ENCODE measurements around the gene SUCNR1. TPM values are rescaled to one million over a fixed set of nuclear protein-coding genes. Genes with fewer than 3 reads are reported as not detected.
A peak's percentile ranks its signal among the peaks of the same experiment; 100 is the strongest.
"Not testable (repeated sequence)": the region's sequence is repeated elsewhere in the genome, so short reads cannot be mapped to it uniquely, and the experiment has no call there.

The SUCNR1 gene
- total RNA-seq = 0.69 TPM

DNA sequence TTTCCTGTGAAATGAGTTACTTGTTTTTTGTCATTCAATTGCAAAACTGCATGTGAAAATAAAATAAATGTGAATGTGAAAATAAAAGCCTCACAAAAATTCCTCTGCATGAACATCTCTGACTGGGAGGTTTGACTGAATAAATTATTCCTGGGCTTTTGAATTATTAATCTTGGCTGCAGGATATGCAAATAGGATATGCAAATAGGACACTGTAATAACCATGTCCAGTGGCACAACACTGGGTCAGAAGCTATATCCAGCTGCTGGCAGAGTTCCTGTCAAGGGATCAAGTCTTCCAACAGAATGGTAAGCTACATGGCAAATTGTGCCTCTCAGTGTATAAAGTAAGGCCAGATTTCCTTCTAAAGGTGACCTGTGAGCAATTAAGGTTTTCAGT lies at the start of gene SUCNR1:
Gene SUCNR1 (plus strand): TSS at position 246 of the 400 bp plus-strand sequence. CDS start 6,250 bp downstream, outside the sequence.
- no peak for DNase-seq (ENCODE audit: low spot score)

DNA sequence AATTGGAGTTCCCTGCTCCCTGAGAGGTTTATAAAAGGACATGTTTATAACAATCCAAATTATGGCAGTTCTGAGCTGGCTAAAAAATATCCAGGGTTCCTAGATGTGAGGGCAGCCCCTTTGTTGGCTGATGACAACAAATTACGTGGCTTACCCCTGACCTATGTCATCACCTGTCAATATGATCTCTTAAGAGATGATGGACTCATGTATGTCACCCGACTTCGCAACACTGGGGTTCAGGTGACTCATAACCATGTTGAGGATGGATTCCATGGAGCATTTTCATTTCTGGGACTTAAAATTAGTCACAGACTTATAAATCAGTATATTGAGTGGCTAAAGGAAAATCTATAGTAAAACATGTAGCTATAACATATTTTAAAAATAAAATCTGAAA lies 45.6 kb upstream of the SUCNR1 start:
- no peak for DNase-seq (ENCODE audit: low spot score)

DNA sequence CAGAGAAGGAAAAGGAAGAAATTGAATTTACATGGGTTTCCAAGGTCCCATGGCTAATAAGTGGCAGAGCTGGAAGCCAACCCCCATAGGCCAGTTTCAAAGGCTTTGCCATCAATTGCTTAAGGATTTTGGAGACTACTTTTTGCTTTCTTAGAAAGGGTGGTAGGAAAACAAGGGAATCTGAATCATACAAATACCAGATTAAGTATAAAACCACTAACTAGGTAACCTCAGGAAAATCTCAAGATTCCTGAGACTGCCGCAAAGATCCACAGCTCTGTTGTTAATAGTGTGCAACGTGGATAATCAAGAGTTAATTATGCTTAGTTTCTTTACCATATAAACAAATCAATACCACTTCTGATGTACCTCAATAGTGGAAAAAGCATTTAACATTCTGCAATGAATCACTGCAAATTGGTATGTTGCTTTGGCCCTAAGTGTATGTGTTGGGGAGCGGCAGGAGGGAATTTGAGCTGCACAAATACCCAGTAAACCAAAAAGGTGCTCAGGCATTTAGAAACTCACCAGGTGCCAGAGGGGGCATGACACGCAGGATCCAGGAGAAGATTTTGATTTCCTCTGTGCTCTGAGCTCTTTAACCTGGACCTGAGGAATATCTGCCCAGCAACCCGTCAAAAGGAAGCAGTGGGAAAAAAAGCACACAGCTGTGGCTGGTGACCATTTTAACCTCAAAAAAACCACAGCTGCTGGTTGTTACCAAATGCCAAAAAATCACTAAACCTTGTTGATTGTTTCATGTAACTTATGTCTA lies 37.5 kb upstream of the SUCNR1 start:
- no peak for DNase-seq (ENCODE audit: low spot score)

GRCh38 chr3:151837057-151837456 lies 36.4 kb upstream of the SUCNR1 start:
- DNase-seq (ENCODE audit: low spot score) = no peak

DNA sequence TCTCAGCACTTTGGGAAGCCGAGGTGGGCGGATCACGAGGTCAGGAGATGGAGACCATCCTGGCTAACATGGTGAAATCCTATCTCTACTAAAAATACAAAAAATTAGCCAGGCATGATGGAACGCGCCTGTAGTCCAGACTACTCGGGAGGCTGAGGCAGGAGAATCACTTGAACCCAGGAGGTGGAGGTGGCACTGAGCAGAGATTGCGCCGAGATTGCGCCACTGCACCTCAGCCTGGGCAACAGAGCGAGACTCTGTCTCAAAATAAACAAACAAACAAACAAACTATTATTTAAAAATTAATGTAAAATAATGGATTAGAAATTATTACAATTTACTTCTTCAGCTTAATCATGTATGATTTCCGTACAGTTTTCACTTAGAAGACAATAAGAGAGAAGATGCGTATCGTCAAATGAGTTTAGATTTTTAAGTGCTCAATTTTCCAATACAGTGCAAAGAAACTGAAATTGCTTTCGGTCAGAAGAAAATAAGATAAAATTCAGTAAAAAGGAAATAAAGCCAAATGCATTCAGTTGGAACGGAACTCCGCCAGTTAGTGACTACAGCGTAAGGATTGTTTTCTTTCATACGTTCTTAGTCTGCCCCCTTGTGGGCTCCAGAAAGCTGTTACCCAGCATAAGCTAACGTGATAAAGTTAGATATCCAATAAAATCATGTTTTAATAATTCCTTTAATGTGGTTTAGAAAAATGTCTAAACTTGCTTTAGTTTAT lies 34.7 kb upstream of the SUCNR1 start:
- peak; percentile 60 for DNase-seq (ENCODE audit: low spot score)

DNA sequence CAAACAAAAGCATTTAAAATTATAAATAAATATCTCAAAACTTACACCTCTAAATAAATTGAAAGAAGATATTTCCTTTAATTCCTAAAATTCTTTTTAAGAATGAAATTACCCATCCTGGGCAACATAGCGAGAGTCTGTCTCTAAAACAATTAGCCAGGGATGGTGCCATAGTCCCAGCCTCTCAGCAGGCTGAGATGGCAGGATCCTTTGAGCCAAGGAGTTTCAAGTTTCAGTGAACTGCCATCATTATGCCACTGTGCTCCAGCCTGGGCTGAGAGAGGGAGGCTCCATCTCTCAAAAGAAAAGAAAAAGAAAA lies 34.2 kb upstream of the SUCNR1 start:
- DNase-seq (ENCODE audit: low spot score) = no peak

DNA sequence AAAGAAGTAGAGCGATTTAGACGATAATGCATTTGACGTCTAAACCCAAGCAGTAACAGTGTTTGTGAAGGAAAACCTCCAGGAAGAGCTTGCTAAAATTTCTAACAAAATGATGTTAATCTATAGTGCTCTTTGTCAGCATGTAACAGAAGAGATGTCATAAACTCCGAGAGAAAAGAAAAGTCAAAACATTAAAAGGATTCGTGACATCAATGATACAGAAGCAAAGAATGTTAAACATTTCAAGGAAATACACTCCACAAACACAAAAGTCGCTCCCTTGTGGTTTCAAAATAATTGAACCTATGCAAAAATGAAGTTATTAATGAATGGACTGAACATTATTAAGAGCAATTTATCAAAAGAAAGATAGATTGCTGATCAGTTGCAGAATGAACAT lies 31.6 kb upstream of the SUCNR1 start:
- no peak for DNase-seq (ENCODE audit: low spot score)

GRCh38 chr3:151843275-151843674 lies 30.2 kb upstream of the SUCNR1 start:
- DNase-seq (ENCODE audit: low spot score) = no peak

DNA sequence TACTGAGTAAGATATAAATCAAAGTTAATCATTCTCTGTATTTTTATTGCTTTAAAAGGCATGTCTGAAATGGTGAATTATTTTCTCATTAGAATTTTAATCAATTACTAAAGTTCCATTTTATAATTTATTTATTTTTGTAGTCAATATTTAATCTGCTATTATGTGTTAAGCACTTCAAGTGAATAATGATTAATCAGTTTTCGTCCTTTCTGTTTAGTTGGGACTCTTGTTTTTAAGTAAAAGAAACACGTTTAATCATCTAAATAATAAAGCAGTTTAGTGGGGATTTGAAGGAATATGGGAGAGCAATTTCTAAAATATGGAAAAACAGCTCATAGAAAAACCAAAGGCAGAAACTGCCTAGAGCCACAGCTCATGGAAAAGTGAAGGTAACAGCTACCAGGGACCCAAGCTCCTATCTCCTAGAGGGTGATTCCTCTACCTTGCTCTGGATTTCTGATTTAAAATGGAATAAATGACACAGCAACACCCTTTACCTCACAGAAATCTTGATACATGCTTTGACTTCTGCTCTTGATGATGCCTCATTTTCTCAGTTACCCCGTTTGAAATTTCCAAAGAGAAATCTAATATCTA lies 28.0 kb upstream of the SUCNR1 start:
- DNase-seq (ENCODE audit: low spot score) = no peak

DNA sequence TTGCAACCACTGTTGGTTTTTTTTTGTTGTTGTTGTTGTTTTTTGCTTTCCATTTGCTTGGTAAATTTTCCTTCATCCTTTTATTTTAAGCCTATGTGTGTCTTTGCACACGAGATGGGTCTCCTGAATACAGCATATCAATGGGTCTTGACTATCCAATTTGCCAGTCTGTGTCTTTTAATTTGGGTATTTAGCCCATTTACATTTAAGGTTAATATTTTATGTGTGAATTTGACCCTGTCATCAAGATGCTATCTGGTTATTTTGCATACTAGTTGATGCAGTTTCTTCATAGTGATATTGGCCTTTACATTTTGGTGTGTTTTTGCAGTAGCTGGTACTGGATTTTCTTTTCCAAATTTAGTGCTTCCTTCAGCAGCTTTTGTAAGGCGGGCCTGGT lies 23.4 kb upstream of the SUCNR1 start:
- DNase-seq (ENCODE audit: low spot score) = not testable (repeated sequence)

GRCh38 chr3:151852074-151852811 lies 21.2 kb upstream of the SUCNR1 start:
- no peak for DNase-seq (ENCODE audit: low spot score)

DNA sequence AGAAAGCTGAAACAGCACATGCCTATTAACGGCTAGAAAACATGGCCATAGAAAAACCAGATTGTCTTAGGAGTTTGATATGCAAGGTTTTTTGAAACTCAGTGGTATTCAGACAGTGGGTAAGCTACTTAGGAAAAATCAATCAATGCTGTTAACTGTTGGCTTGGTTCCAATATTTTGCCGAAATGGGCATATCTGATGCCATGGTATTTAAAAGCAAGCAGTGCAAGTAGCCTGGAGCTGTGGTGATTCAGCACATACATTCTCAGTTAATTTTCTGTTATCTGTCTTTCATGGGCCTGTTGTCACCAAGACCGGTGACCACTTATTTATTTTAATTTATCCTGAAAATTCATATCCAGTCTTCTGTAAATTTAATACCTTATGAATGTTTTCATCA lies 17.3 kb upstream of the SUCNR1 start:
- DNase-seq (ENCODE audit: low spot score) = no peak

DNA sequence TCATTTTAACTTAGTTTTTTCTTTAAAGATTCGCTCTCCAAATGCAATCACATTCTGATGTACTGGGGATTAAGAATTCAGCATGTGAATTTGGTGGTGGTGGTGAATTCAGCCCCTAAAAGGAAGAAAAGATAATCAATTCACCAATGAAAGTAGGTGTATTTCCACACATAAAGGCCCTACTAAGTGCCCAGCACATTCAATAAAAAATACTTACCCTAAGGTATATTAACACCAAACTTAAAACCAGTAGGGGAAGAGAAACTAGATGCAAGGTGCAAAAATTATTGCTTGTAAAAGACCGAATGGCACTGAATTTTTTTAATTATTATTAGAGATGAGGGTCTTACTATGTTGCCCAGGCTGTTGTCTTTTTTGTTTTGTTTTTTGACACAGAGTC lies 16.8 kb upstream of the SUCNR1 start:
- DNase-seq (ENCODE audit: low spot score) = no peak

DNA sequence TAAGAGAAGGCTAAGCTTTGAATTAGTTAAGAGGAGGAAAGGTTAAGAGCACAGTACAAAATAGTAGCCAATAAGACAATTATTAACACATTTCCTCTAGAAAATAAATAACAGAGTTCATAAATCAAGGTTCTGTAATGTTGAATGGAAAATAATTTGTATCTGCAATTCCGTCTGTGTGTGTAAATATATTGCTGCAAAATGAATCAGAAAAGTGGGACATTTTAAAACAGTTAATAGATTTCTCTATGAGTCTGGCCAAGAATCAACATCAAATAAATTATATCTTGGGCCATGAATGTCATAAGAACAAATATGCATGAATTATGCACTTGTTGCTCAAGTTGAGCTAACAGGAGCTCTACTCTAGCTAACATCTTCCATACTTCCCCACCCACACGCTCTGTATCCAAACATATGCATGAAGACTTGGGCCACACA lies 14.2 kb upstream of the SUCNR1 start:
- DNase-seq (ENCODE audit: low spot score) = no peak

DNA sequence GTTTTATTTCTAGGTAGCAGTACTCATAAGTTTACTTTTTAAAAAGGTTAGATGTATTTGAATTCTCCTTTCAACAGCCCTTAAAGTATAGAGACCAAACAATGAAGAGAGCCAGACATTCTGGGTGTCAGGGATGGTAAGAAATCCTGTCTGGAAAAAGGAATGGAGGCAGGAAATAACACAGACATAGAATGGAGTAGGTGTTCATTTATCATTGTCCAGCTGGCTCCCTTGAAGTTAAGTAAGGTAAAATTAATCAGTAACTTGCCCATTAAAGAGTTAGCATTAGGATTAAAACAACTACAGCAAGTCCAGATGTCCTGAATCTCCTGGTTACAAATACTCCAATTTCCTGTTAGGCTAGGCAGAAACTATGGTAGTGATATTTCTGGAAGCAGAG lies 13.5 kb upstream of the SUCNR1 start:
- no peak for DNase-seq (ENCODE audit: low spot score)

- no peak for DNase-seq (ENCODE audit: low spot score)
Measured at GRCh38 chr3:151863611-151864010, 9.8 kb upstream of the SUCNR1 start.

- DNase-seq (ENCODE audit: low spot score) = no peak
Measured at GRCh38 chr3:151864423-151865101, 8.9 kb upstream of the SUCNR1 start.

DNA sequence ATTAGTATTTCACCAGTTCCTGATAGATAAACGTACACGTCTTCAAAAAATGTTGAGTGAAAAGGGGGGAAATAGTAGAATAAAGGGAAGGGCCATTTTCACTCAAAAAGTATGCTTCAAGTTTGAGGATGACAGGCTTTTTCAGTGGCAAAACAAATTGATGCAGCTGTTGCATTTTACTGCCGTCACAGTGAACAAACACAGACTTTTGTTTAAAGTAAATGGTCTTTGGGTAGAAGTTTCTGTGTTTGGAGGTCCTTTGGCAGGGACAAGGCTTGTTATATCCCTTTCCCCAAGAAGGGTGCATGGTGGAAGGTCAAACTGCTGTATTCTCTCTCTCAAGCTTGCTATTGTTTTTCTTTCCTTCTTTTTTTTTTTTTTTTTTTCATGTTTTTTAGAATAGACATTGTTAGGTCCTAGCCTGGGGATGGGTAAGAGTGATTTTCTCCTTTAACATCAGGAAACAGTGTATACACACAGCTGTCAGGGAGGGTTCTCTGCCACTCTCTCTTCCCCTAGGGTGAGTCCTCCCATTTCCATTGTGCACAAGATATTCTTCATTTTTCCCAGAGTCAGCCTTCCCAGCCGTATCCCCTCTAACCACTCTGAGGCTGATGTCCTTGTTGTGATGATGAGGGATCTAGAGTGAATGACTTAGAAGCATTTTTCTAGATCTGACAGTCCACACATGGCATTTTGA lies 6.6 kb upstream of the SUCNR1 start:
- DNase-seq (ENCODE audit: low spot score) = no peak

- DNase-seq (ENCODE audit: low spot score) = no peak
Measured at GRCh38 chr3:151867666-151868065, 5.8 kb upstream of the SUCNR1 start.

- no peak for DNase-seq (ENCODE audit: low spot score)
Measured at GRCh38 chr3:151869181-151869580, 4.3 kb upstream of the SUCNR1 start.

Measured in mucosa of gallbladder (tissue), 1 donor.